Measurements from ENCODE around the gene CFHR4. TPM values are rescaled to one million over a fixed set of nuclear protein-coding genes. Genes with fewer than 3 reads are reported as not detected.

Gene CFHR4
- total and polyA plus RNA-seq, 2 of the 4 experiments (the other 2 are of a cell fraction), result not detected

DNA sequence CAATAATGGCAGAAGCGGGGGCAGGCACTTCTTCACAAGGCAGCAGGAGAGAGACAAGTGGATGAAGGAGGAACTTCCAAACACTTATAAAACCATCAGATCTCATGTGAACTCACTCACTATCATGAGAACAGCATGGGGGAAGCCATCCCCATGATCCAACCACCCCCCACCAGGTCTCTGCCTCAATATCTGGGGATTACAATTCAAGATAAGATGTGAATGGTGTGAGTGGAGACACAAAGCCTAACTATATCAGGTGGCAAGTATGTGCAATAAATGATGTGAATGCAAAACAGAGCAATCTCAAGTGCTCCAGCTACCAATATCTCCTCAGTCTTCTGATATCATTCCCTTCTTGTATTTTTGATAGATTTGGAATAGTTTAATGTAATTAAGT lies 68.1 kb downstream of the CFHR4 start:
- dilution Hi-C loops (cut with HindIII; ENCODE audit: low sequenced_read_pairs, unreplicated experiment), result no loop called here
- H2BK15ac ChIP-seq (ENCODE audit: low read depth, low read length), result no peak overlapping the region
- no peak overlapping the region for H3K23ac ChIP-seq (ENCODE audit: low read depth, low read length)
- H3K9ac ChIP-seq (ENCODE audit: low read depth, low read length), result no peak overlapping the region
- no peak overlapping the region for H2AK9ac ChIP-seq (replicated peaks; ENCODE audit: low read depth, low read length, poor library complexity)
- no peak overlapping the region for H3K18ac ChIP-seq (ENCODE audit: low read depth, low read length)
- H3K36me3 ChIP-seq (ENCODE audit: control insufficient read depth, insufficient read depth, low read length), result no peaks in the 10 kb centered on the region
- no peak for DNase-seq
- no peak overlapping the region for H3K4me3 ChIP-seq (ENCODE audit: insufficient read depth, low read depth, low read length)
- ChIA-PET POLR2A (ENCODE audit: unreplicated experiment) (no interaction called here), CTCF (no interaction called here)
- in situ Hi-C loops (cut with MboI; ENCODE audit: low sequenced_read_pairs), result no loop called here
- no CpG with 5 or more reads among the region's 1 CpG for WGBS, 2 experiments (ENCODE audit: extremely low coverage in 2 of 2, insufficient read length in 1 of 2)
- no TSS peak for BruUV-seq (replicated peaks)
- H3K79me1 ChIP-seq (ENCODE audit: low read depth in 1 of 2, low read length in 2 of 2), result no peaks in the 10 kb centered on the region
- H4K20me1 ChIP-seq (ENCODE audit: insufficient read depth, low read length), result no peaks in the 10 kb centered on the region
- H3K9me1 ChIP-seq (ENCODE audit: insufficient read depth, low read length), result no peaks in the 10 kb centered on the region
- H3K27me3 ChIP-seq (ENCODE audit: control insufficient read depth, insufficient read depth, low read length), result no peaks in the 10 kb centered on the region
- no peak overlapping the region for H2BK20ac ChIP-seq (ENCODE audit: low read depth, low read length)
- no peak overlapping the region for H2AFZ ChIP-seq (replicated peaks; ENCODE audit: low read length, poor library complexity)
- no peak overlapping the region for H3K27ac ChIP-seq (ENCODE audit: insufficient read depth, low read length)
- H3K4me1 ChIP-seq (ENCODE audit: control insufficient read depth, insufficient read depth, low read length), result no peaks in the 10 kb centered on the region
- TF ChIP-seq RCOR1 (IDR thresholded peaks at IDR 0.05; ENCODE audit: insufficient replicate concordance, low read length) (no peak), MAFK (IDR thresholded peaks at IDR 0.05; ENCODE audit: low read depth, low read length) (no peak), RAD21 (IDR thresholded peaks at IDR 0.05; ENCODE audit: low read length) (no peak), CHD1 (IDR thresholded peaks at IDR 0.05; ENCODE audit: low read depth, low read length) (no peak), NFE2L2 (IDR thresholded peaks at IDR 0.05; ENCODE audit: low read depth, low read length) (no peak), CEBPB (IDR thresholded peaks at IDR 0.05; ENCODE audit: low read depth, low read length) (no peak), MAZ (IDR thresholded peaks at IDR 0.05; ENCODE audit: borderline replicate concordance, low read depth, low read length) (no peak)
- TF ChIP-seq, protein P1, sequence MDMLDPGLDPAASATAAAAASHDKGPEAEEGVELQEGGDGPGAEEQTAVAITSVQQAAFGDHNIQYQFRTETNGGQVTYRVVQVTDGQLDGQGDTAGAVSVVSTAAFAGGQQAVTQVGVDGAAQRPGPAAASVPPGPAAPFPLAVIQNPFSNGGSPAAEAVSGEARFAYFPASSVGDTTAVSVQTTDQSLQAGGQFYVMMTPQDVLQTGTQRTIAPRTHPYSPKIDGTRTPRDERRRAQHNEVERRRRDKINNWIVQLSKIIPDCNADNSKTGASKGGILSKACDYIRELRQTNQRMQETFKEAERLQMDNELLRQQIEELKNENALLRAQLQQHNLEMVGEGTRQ (IDR thresholded peaks at IDR 0.05; ENCODE audit: low read depth, low read length), result no peak
- H2AK5ac ChIP-seq (ENCODE audit: low read depth, low read length), result no peak overlapping the region
- H4K5ac ChIP-seq (ENCODE audit: low read depth, low read length), result no peak overlapping the region
- H4K91ac ChIP-seq (ENCODE audit: insufficient read depth, low read depth, low read length), result no peak overlapping the region
- no peaks in the 10 kb centered on the region for H3K9me3 ChIP-seq (ENCODE audit: control insufficient read depth, insufficient read depth, low read length)
- no peak overlapping the region for H4K8ac ChIP-seq (ENCODE audit: low read depth in 2 of 2, low read length in 2 of 2)
- no peak overlapping the region for H3K4me2 ChIP-seq (ENCODE audit: low read depth, low read length)
- no peak overlapping the region for H3K56ac ChIP-seq (ENCODE audit: extremely low read depth, insufficient read depth, low read length)
- no peak overlapping the region for H2BK5ac ChIP-seq (ENCODE audit: low read depth, low read length, poor library complexity, severe bottlenecking)
- no peak overlapping the region for H2BK120ac ChIP-seq (ENCODE audit: low read depth, low read length)
- intact Hi-C loops (cut with micrococcal nuclease), result no loop called here
- ATAC-seq (ENCODE audit: low read depth), result no peak
- H3K4ac ChIP-seq (ENCODE audit: low read depth, low read length), result no peak overlapping the region
- H3K14ac ChIP-seq (replicated peaks; ENCODE audit: low read depth, low read length), result no peak overlapping the region
